Stimulated activated CD8-positive, alpha-beta memory T cell treated with anti-CD3 and anti-CD28 coated beads, Interleukin-15, amount 100 ng/mL, for 24 hours (primary cell): ENCODE results near the gene WNT9A.

Experiments used
- DNase-seq: peaks from one replicate; pipeline ENCODE4 v3.0.0-alpha.2; 2020; ENCODE audit warnings: low read depth

The WNT9A gene

GRCh38 chr1:227897704-227898438 is 49.9 kb downstream of the WNT9A start:
- no peak for DNase-seq

GRCh38 chr1:227896710-227897655 is 50.7 kb downstream of the WNT9A start:
- DNase-seq, result no peak

DNA sequence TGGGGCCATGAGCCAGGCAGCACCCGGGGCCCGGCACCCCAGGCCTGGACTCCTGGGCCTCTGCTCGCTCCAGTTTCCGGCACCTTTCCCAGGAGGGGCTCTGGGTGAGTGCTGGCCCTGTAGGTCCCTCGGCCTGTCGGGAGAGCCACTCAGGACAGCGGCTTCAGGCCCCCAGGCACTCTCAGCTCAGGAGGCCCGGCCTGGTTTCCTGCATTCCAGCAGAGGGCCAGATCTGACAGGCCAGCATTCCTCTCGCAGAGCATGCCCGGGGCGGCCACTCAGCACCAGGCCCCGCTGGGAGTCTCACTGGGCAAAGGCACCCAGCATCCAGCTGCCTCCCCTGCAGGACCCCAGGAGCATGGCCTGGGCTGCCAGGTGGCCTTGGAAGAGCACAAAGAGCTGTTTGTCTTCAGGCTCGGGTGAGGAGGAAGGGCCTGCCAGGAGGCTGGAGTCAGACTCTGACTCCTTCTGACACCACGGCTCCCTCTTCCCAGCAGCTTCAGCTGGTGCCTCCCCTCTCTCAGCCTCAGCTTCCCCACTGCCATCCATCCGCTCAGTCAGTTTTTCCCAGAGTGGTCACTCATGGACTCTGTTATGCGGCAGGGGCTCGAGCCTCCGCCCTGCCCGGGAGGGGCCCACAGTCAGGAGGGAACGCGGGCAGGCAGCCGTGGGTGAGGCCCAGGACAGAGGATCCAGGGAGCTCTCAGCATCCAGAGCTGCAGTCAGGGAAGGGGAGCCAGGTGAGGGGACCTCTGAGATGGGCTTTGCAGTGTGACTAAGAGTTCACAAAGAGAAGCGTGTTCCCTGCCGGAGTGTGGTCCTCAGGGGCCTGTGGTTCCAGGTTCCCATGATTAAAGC is 51.7 kb downstream of the WNT9A start:
- DNase-seq, result no peak

GRCh38 chr1:227894831-227895451 is 52.8 kb downstream of the WNT9A start:
- DNase-seq, result no peak

GRCh38 chr1:227893949-227894721 is 53.6 kb downstream of the WNT9A start:
- DNase-seq, result no peak

GRCh38 chr1:227893300-227893948 is 54.3 kb downstream of the WNT9A start:
- no peak for DNase-seq

DNA sequence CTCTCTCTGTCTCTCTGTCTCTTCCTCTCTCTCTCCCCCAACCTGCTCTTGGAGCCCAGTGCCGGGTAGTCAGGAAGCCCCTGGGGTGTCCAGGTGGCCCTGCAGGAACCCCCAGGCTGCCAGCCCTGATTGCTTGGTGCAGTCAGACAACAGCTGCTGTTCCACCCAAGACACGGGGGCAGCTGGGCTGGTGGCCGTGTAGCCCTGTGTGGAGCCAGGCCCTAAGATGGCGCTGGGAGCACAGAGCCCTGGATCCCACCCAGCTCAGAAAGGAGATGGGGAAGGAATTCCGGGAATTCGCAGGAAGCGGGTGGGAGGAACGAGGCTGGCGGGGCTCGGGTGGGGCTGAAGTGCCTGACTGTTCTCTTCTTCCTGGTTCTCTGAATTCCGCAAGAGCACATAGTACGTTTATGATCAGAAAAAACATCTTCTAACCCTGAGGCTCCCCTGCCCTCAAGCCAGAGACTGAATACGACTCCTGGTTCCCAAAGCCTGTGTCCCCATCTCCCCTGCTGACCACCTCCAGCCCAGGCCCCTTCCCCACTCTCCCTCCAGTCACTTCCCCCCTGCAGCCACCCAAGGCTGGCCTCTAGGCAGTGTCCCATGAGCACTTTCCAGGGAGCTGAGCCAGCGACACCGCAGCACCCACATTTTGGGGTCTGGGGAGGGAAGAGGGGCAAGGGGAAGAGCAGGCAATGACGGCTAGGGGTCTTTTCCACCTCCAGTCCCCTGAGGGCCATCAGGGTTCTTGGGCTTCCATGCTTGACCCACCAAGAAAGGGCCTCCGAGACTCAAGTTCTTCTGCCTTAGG is 55.0 kb downstream of the WNT9A start:
- DNase-seq, result no peak

- DNase-seq, result no peak
Measured at GRCh38 chr1:227891955-227892488, 55.7 kb downstream of the WNT9A start.

DNA sequence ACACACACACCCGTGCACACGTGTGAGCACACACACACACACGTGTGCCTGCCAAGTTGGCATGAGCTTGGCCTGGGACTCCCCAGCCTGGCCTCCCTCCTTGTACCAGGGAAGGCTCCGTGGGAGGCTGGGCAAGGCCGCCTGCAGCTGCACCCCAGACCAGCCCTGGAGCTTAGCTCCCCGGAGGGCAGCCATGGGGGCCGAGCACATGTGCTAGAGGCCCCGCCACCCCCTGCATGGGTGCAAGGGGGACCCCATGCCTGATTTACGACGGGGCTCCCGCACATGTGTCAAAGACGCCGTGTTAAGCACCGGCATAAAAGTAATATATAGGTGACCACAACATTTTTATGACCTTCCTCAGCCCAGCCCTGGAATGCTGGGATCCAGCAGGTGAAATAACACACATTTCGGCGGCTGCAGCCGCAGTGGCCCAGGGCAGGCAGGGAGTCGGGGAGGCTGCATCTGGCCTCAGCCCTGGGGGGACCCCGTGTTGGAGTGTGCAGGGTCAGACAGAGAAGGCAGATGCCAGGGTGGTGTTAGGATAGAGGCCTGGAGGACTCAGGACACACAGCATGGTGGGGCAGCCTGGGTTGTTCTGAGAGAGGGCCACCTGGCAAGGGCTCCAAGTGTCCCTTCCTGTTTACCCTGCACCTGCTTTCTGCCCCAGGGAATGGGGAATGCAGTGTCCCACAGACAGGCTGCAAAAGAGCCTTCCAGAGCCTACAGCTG is 56.3 kb downstream of the WNT9A start:
- no peak for DNase-seq

GRCh38 chr1:227890451-227891222 is 57.1 kb downstream of the WNT9A start:
- no peak for DNase-seq

DNA sequence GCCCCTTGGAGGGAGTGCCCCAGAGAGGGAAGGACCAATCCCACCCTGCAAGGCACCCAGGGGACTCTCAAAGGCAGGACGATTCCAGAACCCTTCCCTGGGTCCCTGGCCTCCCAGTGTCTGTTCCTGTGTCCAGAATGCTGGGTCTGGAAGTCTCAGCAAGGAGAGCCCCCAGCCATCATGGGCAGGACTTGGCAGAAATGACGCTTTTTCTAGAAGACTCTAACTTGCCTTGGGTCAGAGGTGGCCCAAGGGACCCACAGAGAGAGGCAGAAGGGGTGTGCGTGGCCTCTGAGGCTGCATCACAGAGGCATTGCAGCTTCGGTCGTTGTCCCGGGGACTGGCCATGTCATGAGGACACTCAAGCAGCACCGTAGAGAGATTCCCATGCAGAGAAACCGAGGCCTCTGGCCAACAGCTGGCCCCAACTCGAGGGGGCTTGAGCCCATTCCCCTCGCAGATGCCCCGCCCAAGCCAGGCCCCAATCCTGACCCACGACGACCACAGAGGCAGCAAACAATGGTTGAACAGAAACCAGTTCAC is 57.8 kb downstream of the WNT9A start:
- DNase-seq, result no peak

DNA sequence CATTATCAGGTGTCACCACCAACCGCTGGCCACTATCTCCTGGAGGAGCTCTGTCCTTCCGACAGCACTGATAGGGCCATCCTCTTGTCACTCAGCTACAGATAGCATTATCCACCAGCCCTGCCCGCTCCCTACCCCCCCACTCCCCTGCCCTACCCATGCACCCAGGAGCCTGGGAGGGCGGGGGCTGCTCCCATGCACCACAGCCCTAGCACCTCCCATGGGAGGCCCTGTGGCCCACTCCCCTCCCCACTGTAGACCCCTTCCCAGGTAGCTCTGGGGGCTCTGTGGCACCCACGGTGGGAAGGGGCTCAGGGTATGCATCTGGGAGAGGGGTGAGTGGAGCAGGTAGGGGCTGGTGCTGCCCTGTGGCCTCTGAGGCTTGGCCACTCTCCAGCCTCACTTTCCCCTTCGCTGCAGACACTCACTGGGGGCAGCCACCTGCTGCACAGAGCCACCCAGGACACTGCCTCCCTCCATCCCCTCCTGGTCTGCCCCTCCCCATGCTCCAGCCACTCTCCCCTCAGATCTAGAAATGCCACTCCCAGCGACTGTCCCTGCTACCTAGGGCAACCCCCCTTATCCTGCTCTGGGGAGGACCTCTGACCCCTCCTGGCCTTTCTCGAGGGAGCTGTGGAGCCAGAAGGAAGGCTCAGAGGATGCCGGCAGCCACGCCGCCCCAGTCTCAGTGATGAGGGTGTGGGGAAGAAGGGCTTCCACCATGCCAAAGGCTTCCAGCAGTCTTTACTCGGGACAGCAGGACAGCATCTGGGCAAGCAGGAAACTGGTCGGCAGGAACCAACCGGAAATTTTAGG is 58.5 kb downstream of the WNT9A start:
- no peak for DNase-seq

GRCh38 chr1:227888404-227889046 is 59.2 kb downstream of the WNT9A start:
- DNase-seq, result no peak

GRCh38 chr1:227887697-227888403 is 59.9 kb downstream of the WNT9A start:
- no peak for DNase-seq

- no peak for DNase-seq
Measured at GRCh38 chr1:227886993-227887696, 60.6 kb downstream of the WNT9A start.
